GM18858 (cell line): ENCODE data around the gene DNAI4.
A peak's percentile ranks its signal among the peaks of the same experiment; 100 is the strongest.

Source experiments
- ATAC-seq: cut with Tn5 transposase; IDR thresholded peaks from one replicate; pipeline ENCODE4 v1.9.1; 2021; ENCODE audit not compliant: unreplicated experiment

Gene DNAI4

DNA sequence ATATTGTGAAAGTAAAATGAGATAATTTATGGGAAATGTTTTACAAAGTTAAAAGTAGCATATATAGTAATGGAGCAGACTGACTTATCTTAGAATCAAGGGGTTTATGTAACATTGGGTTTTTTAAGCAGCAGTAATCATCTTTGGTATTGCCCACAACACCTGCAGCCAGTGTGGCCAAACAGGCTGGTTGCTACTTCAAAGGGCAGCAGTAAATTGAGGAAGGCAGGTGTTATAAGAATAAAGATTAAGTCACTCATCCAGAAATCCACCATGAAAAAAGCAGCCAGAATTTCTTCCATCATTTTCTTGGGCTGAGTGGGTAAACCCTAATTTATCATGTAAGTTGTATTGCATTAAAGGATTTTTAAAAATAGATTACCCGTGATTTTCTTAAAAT, 155.7 kb downstream of the DNAI4 start:
- no peak for ATAC-seq

DNA sequence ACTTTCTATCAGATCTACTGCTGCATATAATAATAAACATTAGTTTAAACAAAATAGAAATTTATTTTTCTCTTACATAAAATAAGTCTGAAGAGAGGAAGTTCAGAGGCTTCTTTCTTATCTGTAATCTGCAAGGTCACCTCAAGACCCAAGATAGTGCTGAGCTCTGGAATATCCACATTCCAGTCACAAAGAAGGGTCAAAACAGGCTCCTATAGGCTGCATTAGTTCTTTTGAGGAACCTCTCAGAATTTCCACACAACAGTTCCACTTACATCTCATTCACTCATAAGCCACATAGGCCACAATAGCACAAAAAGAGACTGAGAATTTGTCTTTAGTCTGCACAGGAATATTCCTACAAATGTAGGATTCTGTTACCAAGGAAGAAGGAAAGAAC, 157.0 kb downstream of the DNAI4 start:
- no peak for ATAC-seq

DNA sequence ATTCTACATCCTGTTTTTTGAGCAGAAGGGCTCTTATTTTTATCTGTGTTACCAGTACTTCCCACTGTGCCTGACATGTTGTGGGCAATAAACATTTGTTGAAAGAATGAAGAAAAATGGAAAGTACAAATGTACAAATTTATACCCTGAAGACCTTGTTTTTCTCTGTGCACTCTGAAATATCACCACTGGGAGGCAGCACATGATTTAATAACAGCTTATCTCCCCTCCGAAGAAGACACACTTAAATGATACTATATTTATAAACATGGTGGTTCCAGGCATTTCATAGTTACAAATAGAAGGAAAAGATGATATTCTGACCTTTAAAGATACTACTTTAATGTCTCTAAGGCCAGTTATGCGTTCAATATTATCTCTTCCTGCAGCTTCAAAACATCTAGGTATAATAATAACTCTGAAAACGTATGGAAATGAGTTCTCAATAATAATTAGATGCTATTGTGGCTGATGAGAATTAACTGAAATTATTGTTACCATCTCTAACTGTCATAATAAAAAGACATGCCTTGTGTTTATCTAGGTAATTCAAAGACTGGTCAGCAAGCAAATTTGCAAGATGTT, 159.6 kb downstream of the DNAI4 start:
- ATAC-seq, result peak; percentile 51
